ENCODE measurements around the gene LPP.

GRCh38 chr3:188706176-188706575, 552.2 kb downstream of the LPP start:
- no peak for TF ChIP-seq POLR2AphosphoS5 (IDR thresholded peaks at IDR 0.05)
- no peak for TF ChIP-seq POLR2A (IDR thresholded peaks at IDR 0.05)

All from stomach (tissue), 4 donors.